Bronchial epithelial cell (primary cell): ENCODE measurements around the gene GOLGA8S. TPM values are rescaled to one million over a fixed set of nuclear protein-coding genes. Genes with fewer than 3 reads are reported as not detected.
"Not testable (repeated sequence)": the region's sequence is repeated elsewhere in the genome, so short reads cannot be mapped to it uniquely, and the experiment has no call there.

Experiments used
- DNase-seq: peaks from one replicate; pipeline ENCODE4 v3.0.0-alpha.2; 2010; ENCODE audit warnings: low read depth
- FAIRE-seq: peaks from 2 replicates; lab custom pipeline; 2011; peaks lifted over from hg19 to GRCh38; lab: Jason Lieb, UNC
- H3K27me3 ChIP-seq: 2 replicates; pipeline ENCODE4 v1.5.1; 2011; ENCODE audit warnings: low read length; ENCODE audit not compliant: control insufficient read depth, insufficient read depth
- H3K36me3 ChIP-seq: 2 replicates; pipeline ENCODE4 v1.5.1; 2011; ENCODE audit warnings: low read length; ENCODE audit not compliant: control insufficient read depth, insufficient read depth
- H3K4me3 ChIP-seq: 2 replicates; pipeline ENCODE4 v1.5.1; 2011; ENCODE audit warnings: mild to moderate bottlenecking, low read depth, low read length, control low read depth
- CTCF ChIP-seq: IDR thresholded peaks from 2 replicates; pipeline ENCODE4 v1.5.1; 2011; ENCODE audit warnings: mild to moderate bottlenecking, moderate library complexity, low read length, control low read depth, inconsistent platforms; ENCODE audit not compliant: insufficient read depth, severe bottlenecking
- total RNA-seq: library from RNA; depleted of rRNA; stranded (reverse); fragments of >200 nt; gene quantifications from 2 replicates; pipeline ENCODE4 v1.2.1, GENCODE V29; 2014

GOLGA8S gene
- total RNA-seq, 1 donor from 2014 or later, result not detected

DNA sequence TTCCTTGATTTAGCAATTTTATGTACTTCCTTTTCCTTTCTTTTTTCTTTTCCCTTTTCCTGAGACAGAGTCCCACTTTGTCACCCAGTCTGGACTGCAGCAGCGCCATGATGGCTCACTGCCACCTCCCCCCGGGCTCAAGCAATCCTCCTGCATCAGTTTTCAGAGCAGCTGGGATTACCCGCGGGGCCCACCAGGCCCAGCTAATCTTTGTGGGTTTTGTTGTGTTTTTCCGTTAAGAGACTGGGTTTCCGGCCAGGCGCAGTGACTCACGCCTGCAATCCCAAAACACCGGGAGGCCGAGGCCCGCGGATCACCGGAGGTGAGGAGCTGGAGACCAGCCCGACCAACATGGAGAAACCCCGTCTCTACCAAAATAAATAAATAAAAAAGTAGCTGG lies 17.7 kb downstream of the GOLGA8S start:
- DNase-seq, result no peak
- H3K36me3 ChIP-seq, result no peaks in the 10 kb centered on the region
- no peak overlapping the region for H3K4me3 ChIP-seq
- H3K27me3 ChIP-seq, result no peaks in the 10 kb centered on the region
- no peak for FAIRE-seq
- TF ChIP-seq CTCF, result no peak

DNA sequence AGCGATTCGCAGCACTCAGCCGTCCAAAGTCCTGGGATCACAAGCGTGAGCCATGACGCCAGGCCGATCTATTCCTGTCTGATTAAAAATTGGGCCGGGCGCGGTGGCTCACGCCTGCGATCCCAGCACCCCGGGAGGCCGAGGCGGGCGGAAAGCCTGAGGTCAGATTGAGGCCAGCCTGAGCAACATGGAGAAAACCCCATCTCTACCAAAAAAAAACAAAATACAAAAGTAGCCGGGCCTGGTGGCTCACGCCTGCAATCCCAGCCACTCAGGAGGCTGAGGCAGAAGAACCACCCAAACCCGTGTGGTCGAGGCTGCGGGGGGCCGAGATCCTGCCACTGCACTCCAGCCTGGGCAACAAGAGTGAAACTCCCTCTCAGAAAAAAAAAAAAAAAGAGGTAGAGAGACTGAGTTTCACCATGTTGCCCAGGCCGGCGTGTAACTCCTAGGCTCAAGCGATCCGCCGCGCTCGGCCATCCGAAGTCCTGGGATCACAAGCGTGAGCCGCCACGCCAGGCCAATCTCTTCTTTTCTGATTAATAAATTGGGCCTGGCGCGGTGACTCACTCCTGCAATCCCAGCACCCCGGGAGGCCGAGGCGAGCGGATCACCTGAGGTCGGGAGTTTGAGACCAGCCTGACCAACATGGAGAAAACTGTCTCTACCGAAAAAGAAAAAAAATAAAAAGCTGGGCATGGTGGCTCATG lies 18.5 kb downstream of the GOLGA8S start:
- H3K36me3 ChIP-seq, H3K4me3 ChIP-seq, H3K27me3 ChIP-seq, DNase-seq, FAIRE-seq: not testable (repeated sequence)

DNA sequence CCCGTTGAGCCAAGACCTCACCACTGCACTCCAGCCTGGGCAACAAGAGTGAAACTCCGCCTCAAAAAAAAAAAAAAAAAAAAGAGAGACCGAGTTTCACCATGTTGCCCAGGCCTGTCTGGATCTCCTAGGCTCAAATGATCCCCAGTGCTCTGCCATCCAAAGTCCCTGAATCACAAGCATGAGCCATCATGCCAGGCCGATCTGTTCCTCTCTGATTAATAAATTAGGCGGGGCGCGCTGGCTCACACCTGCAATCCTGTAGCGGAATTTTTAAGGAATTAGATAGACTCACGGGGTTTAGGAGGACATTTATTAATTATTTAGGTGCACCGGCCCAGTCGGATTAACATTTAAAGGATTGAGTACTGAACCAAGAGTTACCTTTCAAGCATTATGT lies 19.7 kb downstream of the GOLGA8S start:
- DNase-seq, H3K27me3 ChIP-seq, H3K4me3 ChIP-seq, FAIRE-seq, H3K36me3 ChIP-seq: not testable (repeated sequence)

DNA sequence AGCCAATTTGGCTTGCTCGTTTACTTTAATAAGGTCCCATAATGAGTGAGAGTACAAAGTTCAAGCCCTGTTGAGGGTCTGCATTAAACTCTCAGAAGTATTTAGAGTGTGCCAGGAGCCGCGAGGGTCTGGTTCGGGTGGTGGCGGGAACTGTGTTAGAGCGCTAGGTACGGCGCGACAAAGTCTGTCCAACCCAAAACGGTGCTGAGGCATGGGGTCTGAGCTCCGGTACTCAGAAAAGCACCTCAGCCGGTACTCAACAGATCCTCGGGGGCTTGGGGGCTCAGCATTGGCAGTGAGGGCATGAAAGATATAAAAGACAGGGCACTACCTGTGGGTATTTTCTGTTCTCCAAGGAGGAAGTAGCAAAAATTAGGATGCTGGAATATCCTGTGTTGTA lies 24.4 kb downstream of the GOLGA8S start:
- not testable (repeated sequence) for H3K36me3 ChIP-seq, DNase-seq, H3K27me3 ChIP-seq, FAIRE-seq, H3K4me3 ChIP-seq

DNA sequence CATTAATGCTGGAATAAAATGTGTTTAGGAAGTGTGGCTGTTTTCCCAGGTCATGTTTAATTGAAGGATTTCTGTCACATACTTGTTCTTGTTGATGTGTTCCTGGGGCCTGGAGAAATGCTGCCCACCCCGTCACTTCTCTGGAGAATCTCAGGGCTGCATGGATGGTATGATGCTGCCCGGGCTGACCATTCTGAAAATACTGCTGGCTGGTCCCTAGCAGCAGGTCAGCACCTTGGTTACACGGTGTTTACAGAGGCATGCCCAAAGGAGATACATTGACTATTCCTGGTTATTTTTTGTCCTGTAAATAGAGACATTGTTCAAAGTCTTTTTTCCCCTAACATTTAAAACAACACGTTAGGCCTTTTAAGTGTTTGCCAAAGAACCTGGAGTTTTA lies 26.2 kb downstream of the GOLGA8S start:
- DNase-seq, result not testable (repeated sequence)

GRCh38 chr15:23381192-23381591 lies 26.6 kb downstream of the GOLGA8S start:
- H3K27me3 ChIP-seq, H3K4me3 ChIP-seq, H3K36me3 ChIP-seq, FAIRE-seq, DNase-seq: not testable (repeated sequence)

More for the DNA sequence above, 26.2 kb downstream of the GOLGA8S start:
- not testable (repeated sequence) for H3K4me3 ChIP-seq, H3K36me3 ChIP-seq, H3K27me3 ChIP-seq
- FAIRE-seq, result peak; percentile 98

GRCh38 chr15:23384371-23384770 lies 29.8 kb downstream of the GOLGA8S start:
- FAIRE-seq, result peak; percentile 80
- TF ChIP-seq CTCF, result no peak
- Histone ChIP-seq H3K27me3 (no peaks in the 10 kb centered on the region), H3K4me3 (no peak overlapping the region), H3K36me3 (no peaks in the 10 kb centered on the region)
- DNase-seq, result no peak

GRCh38 chr15:23385886-23386430 lies 31.4 kb downstream of the GOLGA8S start:
- no peaks in the 10 kb centered on the region for H3K27me3 ChIP-seq
- no peak for DNase-seq
- no peaks in the 10 kb centered on the region for H3K36me3 ChIP-seq
- no peak for TF ChIP-seq CTCF
- FAIRE-seq, result no peak
- no peak overlapping the region for H3K4me3 ChIP-seq
